ENCODE data around the gene SYCP3.
"Not testable (repeated sequence)": the region's sequence is repeated elsewhere in the genome, so short reads cannot be mapped to it uniquely, and the experiment has no call there.

Gene SYCP3

GRCh38 chr12:101710288-101710687 is 29.0 kb downstream of the SYCP3 start:
- no peak for DNase-seq

DNA sequence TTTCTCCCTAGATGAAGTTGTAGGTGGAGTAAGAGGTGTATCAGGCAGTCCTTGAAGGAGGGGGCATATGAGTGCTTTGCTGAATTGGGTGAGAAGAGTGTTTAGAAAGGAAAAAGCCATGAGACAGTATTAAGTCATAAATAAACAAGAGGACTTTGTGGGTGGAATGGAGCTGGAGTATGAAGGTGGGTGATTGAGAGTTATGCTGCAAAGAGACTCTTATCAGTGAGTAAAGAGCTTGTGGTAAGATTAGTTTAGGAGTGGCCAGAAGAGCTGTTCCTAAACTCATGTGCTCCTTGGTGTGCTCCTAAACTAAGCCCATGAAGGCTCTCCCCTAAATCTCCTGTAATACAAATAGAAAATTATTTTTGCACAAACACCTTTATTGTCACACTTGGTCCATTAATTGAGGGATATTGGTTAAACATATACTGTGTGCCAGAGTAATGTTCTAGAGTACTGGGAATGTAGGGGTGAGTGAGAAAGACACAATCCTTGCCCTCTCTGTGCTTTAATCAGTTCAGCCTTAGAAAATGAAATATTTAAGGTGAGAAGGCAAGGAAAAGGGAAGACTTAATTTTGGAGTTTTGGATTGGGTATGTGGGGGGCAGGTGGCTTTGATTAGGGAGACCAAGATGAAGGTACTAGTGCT is 32.0 kb downstream of the SYCP3 start:
- no peak for DNase-seq

DNA sequence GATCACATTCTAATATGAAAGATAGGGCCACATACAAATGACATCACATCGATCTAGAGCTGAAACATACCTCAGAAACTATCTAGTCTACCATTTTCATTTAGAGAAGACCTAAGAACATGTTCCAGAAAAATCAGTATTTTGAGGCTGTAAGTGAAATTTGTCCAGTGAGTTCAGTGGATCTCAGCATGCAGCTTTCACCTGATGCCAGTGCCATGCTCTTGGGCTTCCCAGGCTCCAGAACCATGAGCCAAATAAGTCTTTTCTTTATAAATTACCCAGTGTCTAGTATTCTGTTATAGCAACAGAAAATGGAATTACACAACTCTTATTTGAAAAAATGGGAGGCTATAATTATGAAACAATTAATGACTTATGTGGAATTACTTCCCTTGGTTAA is 32.9 kb downstream of the SYCP3 start:
- DNase-seq: no peak

DNA sequence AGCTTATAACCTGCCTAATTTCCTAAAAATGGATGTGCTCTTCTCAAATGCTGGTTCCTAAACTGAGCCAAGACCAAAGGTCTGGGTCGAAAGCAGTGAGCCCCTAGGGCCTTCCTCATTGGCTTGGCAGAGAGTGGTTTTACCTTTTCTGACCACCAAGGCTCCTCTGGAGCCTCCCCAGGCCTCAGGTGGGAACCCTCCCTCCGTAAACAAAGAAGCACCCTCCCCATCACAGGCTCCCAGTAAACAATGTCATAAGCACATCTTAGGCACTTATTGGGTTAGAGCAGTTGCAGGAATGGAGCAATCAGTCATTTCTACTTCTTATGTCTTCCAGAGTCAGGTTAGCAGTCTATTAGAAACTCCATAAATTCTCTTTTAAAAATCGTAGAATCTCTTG is 35.8 kb downstream of the SYCP3 start:
- DNase-seq: no peak

DNA sequence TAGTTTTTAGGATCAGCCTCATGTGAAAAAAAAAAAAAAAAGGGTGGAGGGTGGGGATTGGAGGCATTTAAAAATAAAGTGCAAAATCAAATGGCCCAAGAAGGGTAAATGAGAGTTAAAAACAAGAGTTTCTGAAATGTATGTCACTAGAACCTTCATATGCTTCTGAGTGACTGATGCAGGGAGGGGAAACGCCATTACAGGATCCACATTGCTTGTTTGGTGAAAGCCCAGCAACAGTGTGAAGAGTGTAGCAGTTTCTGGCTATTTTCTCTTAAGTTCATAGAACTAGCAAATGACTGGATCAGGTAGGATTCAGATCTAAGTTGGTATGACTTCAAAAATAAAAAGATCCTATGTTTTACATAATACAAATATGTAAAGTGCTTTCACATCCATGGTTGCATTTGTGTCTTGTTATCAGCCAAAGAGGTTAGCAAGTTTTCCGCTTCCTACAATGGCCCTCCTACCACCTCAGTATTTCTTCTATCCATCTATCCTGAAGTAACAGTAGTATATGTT is 38.9 kb downstream of the SYCP3 start:
- DNase-seq: no peak

DNA sequence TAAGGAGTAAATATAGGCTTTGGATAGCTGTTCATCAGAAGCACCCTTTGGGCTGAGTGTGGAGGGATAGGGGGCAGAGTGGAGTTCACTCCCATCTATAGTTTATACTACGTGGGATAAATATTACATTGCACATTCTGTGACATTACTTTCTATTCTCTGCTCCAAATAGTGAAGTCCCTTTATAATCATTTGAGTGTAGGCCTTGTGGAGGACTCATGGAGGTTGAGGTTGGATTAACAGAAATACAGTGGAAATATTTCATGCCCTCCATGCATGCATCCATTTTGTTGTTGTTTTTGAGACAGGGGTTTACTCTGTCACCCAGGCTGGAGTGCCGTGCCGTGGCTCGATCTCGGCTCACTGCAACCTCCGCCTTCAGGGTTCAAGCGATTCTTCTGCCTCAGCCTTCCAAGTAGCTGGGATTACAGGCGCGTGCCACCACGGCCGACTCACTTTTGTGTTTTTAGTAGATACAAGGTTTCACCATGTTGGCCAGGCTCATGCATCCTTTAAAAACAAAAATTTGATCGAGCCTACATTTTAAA is 40.4 kb downstream of the SYCP3 start:
- DNase-seq: no peak

- peak; percentile 45 for DNase-seq
Measured at GRCh38 chr12:101697930-101698799, 41.1 kb downstream of the SYCP3 start.

DNA sequence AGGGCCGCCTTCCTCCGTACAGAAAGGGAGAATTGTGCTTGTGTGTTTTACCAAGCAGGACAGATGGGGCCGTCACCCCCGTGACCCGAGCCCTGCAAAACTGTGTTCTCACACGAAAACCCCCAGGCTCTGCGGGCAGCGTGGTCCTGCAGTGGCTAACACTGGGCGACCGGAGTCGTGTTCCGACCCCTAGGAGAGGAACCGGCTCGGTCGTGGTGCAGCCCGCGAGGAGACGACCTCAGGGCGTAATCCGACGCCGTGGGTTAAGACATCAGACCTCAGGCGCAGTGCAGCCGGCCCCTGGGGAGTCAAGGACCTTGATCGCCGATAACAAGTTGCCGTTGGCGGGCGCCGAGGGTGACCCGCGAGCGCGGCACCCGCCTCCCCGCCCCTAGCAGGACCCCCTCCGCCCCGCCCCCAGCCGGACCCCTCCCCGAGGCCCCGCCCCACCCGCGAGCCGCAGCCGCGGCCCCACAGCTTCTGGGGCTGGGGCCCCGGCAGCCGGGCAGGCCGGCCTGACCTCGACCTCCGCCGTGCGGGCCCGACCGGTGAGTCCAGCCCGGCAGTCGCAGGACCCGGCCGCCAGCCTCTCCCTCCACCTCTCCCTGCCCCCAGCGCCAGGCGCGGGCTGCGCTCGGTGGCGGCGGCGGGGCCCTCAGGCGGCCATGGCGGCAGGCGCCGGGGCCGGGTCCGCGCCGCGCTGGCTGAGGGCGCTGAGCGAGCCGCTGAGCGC is 41.9 kb downstream of the SYCP3 start, which contains the start of gene CHPT1:
Gene CHPT1 (plus strand): TSS at position 444 of the 733 bp plus-strand sequence. CDS start 222 bp downstream, at position 666.
- DNase-seq: peak; percentile 70

GRCh38 chr12:101696251-101697196 is 42.7 kb downstream of the SYCP3 start:
- DNase-seq: no peak

GRCh38 chr12:101695706-101696105 is 43.6 kb downstream of the SYCP3 start:
- no peak for DNase-seq

DNA sequence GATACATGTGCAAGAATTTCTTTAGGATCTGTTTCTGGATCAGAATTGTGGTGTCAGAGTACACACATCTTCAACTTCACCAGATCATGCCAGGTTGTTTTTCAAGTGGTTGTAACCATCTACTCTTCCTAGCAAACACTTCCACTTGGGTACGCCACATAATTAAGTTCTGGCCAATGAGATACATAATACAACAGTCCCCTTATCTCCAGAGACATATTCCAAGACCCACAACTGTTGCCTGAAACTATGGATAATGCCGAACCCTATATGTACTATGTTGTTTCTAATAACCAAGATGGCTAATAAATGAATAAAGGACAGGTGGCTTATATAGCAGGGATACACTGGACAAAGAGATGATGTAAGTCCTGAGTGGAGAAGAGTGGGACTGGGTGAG is 44.3 kb downstream of the SYCP3 start:
- no peak for DNase-seq

DNA sequence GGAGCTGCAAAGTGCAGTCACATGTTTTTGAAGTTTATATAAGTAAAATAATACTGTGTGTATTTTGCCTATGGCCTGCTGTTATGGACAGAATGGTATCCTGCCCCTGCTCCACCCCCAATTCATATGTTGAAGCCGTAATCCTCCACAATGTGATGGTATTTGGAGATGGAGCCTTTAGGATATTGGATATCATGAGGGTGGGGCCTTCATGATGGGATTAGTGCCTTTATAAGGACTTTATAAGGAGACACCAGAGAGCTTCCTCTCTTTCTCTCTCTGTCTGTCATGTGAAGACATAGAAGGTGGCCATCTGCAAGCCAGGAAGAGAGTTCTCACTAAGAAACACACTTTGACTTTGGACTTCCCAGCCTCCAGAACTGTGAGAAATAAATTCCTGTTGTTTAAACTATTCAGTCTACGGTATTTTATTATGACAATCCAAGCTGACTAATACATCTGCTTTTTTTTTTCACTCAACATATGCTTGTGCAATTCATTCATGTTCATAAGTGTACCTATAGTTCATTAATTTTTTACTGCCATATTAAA is 44.9 kb downstream of the SYCP3 start:
- no peak for DNase-seq

DNA sequence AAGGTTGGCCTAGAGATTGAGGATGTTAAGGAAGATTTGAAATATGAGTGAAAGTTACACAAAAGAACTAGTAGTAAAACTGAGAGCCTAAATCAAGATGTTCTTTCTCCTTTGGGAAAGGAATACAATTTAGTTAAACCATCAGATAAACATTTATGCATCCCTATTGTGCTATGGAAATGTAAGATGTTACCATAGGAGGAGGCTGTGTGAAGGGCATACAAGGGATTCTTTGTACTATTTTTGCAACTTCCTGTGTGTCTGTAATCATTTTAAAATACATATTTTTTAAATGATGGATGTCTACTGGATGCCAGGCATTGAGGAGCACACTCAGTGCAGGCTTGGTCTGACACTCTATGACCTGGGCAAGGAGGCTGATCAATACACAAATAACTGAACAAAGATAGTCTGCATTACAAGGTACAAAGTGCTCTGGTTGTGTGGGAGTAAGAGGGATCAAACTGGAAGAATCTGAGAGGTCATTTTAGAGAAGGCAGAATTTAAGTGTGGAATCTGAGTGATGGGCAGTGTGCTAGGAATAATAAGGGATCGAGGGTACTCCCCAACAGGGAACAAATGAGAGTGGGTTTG is 47.7 kb downstream of the SYCP3 start:
- no peak for DNase-seq

- no peak for DNase-seq
Measured at GRCh38 chr12:101690544-101691098, 48.6 kb downstream of the SYCP3 start.

GRCh38 chr12:101686176-101686575 is 53.1 kb downstream of the SYCP3 start:
- no peak for DNase-seq

GRCh38 chr12:101685092-101685491 is 54.2 kb downstream of the SYCP3 start:
- no peak for DNase-seq

- not testable (repeated sequence) for DNase-seq
Measured at GRCh38 chr12:101681627-101682026, 57.6 kb downstream of the SYCP3 start.

- no peak for DNase-seq
Measured at GRCh38 chr12:101680647-101681046, 58.6 kb downstream of the SYCP3 start.

- no peak for DNase-seq
Measured at GRCh38 chr12:101680240-101680639, 59.0 kb downstream of the SYCP3 start.

All from RPMI8226 (cell line).